HG03342 (cell line): Measurements from ENCODE around the gene CDSN.
"Not testable (repeated sequence)": the region's sequence is repeated elsewhere in the genome, so short reads cannot be mapped to it uniquely, and the experiment has no call there.

ENCODE experiments used
- ATAC-seq: cut with Tn5 transposase; IDR thresholded peaks from one replicate; pipeline ENCODE4 v1.9.1; 2021; ENCODE audit warnings: mild to moderate bottlenecking, moderate library complexity; ENCODE audit not compliant: unreplicated experiment

The CDSN gene

GRCh38 chr6:31087494-31088089 lies 32.7 kb downstream of the CDSN start:
- no peak for ATAC-seq

- ATAC-seq = no peak
Observed at GRCh38 chr6:31086788-31087440, 33.3 kb downstream of the CDSN start.

DNA sequence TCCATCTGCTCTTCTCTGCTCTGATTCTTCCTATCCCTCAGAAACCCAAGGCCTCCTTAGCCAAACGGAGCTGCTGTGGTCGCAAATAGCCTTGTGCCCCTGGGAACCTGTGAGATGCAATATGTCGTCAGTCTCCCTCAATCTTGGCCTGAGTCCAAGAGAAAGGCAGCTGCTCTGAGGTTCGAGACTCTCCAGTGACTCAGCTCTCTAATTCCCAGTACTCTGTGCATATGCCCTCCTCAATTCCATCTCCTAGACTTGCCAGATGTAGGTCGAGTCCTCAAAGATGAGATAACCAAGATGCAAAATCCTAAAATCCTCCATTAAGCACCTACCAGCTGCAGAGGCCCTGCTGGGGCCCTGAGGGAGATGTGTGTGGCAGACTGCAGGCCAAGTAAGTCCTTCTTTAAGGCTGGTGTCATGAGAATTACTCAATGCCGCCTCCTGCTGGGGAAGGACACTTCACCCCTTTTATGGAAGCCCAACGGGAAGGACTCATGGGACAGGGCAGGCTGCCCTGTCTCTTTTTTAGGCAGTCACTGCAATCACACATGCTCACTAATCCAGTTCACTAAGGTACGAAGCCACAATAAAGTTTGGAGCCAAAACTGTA lies 36.4 kb downstream of the CDSN start:
- ATAC-seq = no peak

- ATAC-seq = no peak
Observed at GRCh38 chr6:31081872-31082271, 38.4 kb downstream of the CDSN start.

- ATAC-seq = no peak
Observed at GRCh38 chr6:31079656-31080261, 40.5 kb downstream of the CDSN start.

DNA sequence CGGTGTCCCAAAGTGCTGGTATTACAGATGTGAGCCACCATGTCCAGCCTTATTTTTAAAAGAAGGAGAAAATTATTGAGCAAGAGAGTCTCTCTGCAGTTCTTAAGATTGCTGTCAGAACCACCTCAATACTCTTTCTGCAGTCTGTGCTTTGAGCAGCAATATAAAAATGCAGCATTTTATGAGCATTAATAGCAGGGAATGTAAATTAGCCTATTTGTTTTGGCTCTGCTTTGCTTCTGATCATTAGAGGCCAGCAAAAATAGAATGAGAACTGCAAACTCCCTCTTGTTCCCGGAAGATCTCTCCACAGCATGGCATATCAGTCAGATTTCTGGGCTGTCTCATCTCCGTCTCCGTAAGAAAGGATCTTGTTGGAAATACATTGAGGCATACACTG lies 43.6 kb downstream of the CDSN start:
- no peak for ATAC-seq

GRCh38 chr6:31075528-31075927 lies 44.7 kb downstream of the CDSN start:
- ATAC-seq = no peak

DNA sequence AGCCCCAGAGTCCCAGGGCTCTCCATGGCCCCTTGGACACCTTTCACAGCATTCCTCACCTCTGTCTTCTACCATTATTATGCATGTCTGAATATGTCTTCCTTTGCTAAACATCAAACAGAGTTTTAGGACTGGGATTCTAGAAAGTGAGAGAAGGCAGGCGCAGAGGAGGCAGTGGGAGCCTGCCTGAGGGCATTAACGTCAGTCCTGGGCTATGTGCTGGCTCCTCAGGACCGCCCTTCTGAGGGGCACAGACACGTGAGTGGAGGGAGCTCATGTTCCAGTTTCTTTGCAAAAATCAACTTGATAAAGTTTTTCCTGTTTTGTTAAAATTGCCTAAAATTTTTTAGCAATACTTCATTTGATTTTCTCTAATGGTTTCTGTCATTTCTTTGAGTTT lies 45.8 kb downstream of the CDSN start:
- ATAC-seq = no peak

GRCh38 chr6:31070711-31071197 lies 49.5 kb downstream of the CDSN start:
- no peak for ATAC-seq

DNA sequence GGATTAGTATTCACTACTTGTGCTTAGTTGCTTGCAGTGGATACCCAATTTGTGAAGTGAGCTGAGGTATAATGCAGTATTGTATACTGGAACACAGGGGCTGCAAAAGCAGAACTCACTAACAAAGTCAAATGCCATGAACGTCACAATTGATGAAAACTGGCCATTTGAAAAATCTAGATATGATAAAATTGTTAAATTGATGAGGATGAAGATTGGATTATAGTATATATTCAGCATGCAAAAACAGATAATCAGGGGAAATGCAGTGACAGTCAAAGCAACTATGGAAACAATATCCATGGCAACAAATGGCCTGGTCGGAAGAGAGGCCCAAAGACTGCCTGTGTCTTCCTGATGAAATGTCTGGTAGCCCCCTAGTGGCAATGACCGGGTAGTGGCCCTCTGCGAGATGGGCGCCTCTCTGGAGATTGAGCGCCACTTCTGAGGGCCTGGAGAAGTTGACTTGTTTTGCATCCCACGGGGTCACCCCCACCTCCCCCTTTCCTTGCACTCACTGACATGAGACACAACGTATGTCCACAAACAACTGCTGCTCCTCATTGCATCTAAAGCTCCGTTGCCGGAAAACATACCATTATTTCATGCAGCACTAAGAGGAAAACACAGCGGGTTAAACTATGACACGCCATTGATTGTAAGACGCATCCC lies 51.4 kb downstream of the CDSN start:
- no peak for ATAC-seq

DNA sequence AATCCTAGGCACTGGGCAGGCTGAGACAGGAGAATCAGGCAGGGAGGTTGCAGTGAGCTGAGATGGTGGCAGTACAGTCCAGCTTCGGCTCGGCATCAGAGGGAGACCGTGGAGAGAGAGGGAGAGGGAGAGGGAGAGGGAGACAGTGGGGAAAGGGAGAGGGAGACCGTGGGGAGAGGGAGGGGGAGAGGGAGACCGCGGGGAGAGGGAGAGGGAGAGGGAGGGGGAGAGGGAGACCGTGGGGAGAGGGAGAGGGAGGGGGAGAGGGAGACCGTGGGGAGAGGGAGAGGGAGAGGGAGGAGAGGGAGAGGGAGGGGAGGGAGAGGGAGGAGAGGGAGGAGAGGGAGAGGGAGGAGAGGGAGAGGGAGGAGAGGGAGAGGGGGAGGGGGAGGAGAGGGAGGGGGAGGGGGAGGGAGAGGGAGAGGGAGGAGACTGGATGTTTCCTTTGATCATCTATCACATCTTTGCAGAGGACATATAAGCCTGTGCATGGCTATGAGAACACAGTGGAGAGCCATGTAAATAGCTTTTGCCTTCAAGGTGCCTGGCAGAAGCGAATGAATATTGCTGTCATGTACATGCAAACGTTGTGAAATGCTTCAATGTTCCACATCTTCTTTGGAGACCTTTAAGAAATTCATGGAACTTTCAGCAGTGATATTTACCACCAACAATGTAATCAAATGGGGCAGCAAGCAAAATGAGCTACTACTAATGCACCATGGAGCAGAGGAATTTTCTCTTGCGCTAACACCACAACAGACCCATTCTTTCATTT lies 52.2 kb downstream of the CDSN start:
- not testable (repeated sequence) for ATAC-seq

DNA sequence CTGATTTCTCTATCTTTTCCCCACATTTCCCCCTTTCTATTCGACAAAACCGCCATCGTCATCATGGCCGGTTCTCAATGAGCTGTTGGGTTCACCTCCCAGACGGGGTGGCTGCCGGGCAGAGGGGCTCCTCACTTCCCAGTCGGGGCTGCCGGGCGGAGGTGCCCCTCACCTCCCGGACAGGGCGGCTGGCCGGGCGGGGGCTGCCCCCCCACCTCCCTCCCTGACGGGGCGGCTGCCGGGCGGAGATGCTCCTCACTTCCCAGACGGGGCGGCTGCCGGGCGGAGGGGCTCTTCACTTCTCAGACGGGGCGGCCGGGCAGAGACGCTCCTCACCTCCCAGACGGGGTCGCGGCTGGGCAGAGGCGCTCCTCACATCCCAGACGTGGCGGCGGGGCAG lies 53.2 kb downstream of the CDSN start:
- not testable (repeated sequence) for ATAC-seq

- ATAC-seq = no peak
Observed at GRCh38 chr6:31065556-31065955, 54.7 kb downstream of the CDSN start.
